Measurements from ENCODE around the gene PFN3. TPM values are rescaled to one million over a fixed set of nuclear protein-coding genes. Genes with fewer than 3 reads are reported as not detected.
A peak's percentile ranks its signal among the peaks of the same experiment; 100 is the strongest.

The PFN3 gene
- total RNA-seq, 1 donor from 2014 or later, result not detected

DNA sequence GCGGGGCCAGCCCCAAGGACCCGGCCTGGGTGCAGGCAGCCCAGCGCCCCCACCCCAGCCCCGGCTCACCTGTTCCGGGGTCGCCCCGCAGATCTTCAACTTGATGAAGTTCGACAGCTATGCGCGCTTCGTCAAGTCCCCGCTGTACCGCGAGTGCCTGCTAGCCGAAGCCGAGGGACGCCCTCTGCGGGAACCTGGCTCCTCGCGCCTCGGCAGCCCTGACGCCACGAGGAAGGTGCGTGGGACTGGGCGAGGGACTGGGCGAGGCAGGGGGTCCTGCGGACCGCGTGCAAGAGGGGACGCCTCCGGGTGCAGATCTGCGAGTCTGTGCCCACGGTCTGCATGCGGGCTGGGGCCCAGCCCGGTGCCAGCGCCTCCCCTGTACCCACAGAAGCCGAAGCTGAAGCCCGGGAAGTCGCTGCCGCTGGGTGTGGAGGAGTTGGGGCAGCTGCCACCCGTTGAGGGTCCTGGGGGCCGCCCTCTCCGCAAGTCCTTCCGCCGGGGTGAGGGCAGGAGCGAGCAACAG, 33.1 kb downstream of the PFN3 start:
- Histone ChIP-seq H3K27ac (ENCODE audit: low read depth, low read length) (no peak overlapping the region), H3K4me1 (ENCODE audit: insufficient read depth, low read length) (peaks cover 26% of the 10 kb centered on the region), H3K4me2 (ENCODE audit: low read length) (peak overlapping the region; percentile 95), H3K36me3 (ENCODE audit: insufficient read depth, low read length) (no peaks in the 10 kb centered on the region), H3K9me3 (ENCODE audit: insufficient read depth, low read depth, low read length) (no peaks in the 10 kb centered on the region), H3K9ac (ENCODE audit: low read length) (no peak overlapping the region), H3K27me3 (ENCODE audit: insufficient read depth, low read length) (peaks cover 7% of the 10 kb centered on the region), H3K4me3 (ENCODE audit: insufficient read depth, low read depth, low read length) (peak overlapping the region; percentile 39), H2AFZ (ENCODE audit: low read depth, low read length) (peak overlapping the region; percentile 96), H4K20me1 (ENCODE audit: insufficient read depth, low read length) (no peaks in the 10 kb centered on the region), H3K79me2 (ENCODE audit: insufficient read depth, low read length) (no peaks in the 10 kb centered on the region)
- Mint-ChIP-seq H3K36me3 (ENCODE audit: low read depth, unreplicated experiment) (peaks cover 9% of the 10 kb centered on the region), H3K4me1 (ENCODE audit: low read depth, unreplicated experiment) (peaks cover 6% of the 10 kb centered on the region), H3K9me3 (ENCODE audit: unreplicated experiment) (peaks cover 3% of the 10 kb centered on the region), H3K4me3 (ENCODE audit: unreplicated experiment) (no peak overlapping the region), H3K27ac (ENCODE audit: unreplicated experiment) (no peak overlapping the region), H3K27me3 (ENCODE audit: low read depth, unreplicated experiment) (peaks cover 4% of the 10 kb centered on the region)
- TF ChIP-seq CTCF (IDR thresholded peaks at IDR 0.05; ENCODE audit: insufficient read depth, low read depth, low read length) (no peak), EZH2 (IDR thresholded peaks at IDR 0.05; ENCODE audit: insufficient read depth, low read length) (no peak)
- FAIRE-seq (no peak), DNase-seq (ENCODE audit: low read depth) (no peak)

DNA sequence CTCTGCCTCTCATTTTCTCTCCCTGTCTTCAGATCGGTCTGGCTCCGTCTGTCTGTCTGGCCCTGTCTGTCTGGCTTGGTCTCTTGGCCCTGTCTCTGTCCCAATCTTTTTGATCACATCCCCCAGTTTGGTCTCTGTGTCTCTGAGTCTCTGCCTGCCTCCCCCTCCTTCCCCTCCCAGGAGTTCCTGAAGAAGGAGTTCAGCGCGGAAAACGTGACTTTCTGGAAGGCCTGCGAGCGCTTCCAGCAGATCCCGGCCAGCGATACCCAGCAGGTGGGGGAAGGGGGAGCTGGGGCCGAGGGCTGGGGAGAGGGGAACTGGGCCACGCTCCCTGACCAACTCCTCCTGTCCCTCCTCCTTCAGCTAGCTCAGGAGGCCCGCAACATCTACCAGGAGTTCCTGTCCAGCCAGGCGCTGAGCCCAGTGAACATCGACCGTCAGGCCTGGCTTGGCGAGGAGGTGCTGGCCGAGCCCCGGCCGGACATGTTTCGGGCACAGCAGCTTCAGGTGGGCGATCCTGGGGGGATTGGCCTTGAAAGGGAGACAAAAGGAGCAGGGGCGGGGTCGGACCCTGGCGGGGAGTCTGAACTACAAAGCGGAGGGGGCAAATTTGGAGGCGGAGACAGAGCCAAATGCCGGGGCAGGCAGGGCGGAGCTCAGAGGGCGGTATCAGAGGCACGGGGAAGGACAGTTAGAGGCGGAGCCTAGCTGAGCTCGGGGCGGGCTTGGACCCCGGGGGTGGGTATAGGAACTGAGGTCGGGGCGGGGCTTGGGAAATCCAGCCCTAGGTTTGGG, 33.7 kb downstream of the PFN3 start:
- H3K36me3 ChIP-seq (ENCODE audit: insufficient read depth, low read length), result no peaks in the 10 kb centered on the region
- no peak overlapping the region for H3K27ac ChIP-seq (ENCODE audit: low read depth, low read length)
- no peaks in the 10 kb centered on the region for H4K20me1 ChIP-seq (ENCODE audit: insufficient read depth, low read length)
- DNase-seq (ENCODE audit: low read depth), result peak; percentile 57
- peaks cover 7% of the 10 kb centered on the region for H3K27me3 ChIP-seq (ENCODE audit: insufficient read depth, low read length)
- no peak for TF ChIP-seq CTCF (IDR thresholded peaks at IDR 0.05; ENCODE audit: insufficient read depth, low read depth, low read length)
- no peak for TF ChIP-seq EZH2 (IDR thresholded peaks at IDR 0.05; ENCODE audit: insufficient read depth, low read length)
- no peaks in the 10 kb centered on the region for H3K9me3 ChIP-seq (ENCODE audit: insufficient read depth, low read depth, low read length)
- Mint-ChIP-seq H3K36me3 (ENCODE audit: low read depth, unreplicated experiment) (peaks cover 9% of the 10 kb centered on the region), H3K4me3 (ENCODE audit: unreplicated experiment) (peak overlapping the region; percentile 83), H3K27ac (ENCODE audit: unreplicated experiment) (peak overlapping the region; percentile 89), H3K27me3 (ENCODE audit: low read depth, unreplicated experiment) (peaks cover 10% of the 10 kb centered on the region), H3K4me1 (ENCODE audit: low read depth, unreplicated experiment) (peaks cover 6% of the 10 kb centered on the region), H3K9me3 (ENCODE audit: unreplicated experiment) (peaks cover 3% of the 10 kb centered on the region)
- peaks cover 26% of the 10 kb centered on the region for H3K4me1 ChIP-seq (ENCODE audit: insufficient read depth, low read length)
- H3K79me2 ChIP-seq (ENCODE audit: insufficient read depth, low read length), result no peaks in the 10 kb centered on the region
- FAIRE-seq, result no peak
- H3K4me2 ChIP-seq (ENCODE audit: low read length), result peak overlapping the region; percentile 95
- peak overlapping the region; percentile 97 for H2AFZ ChIP-seq (ENCODE audit: low read depth, low read length)
- peak overlapping the region; percentile 78 for H3K9ac ChIP-seq (ENCODE audit: low read length)
- peak overlapping the region; percentile 40 for H3K4me3 ChIP-seq (ENCODE audit: insufficient read depth, low read depth, low read length)

Data from astrocyte (in vitro differentiated cells and primary cell).